ENCODE data around the gene DEFB121. TPM values are rescaled to one million over a fixed set of nuclear protein-coding genes. Genes with fewer than 3 reads are reported as not detected.

The DEFB121 gene
- total RNA-seq, 1 experiment from 2014 or later, result not detected

- TF ChIP-seq, protein P1, sequence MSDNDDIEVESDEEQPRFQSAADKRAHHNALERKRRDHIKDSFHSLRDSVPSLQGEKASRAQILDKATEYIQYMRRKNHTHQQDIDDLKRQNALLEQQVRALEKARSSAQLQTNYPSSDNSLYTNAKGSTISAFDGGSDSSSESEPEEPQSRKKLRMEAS (IDR thresholded peaks at IDR 0.05), result no peak
Observed at GRCh38 chr20:31449511-31450414, 43.7 kb upstream of the DEFB121 start (continued).

- Histone ChIP-seq H3K9me3 (ENCODE audit: control insufficient read depth in 1 of 2, insufficient read depth in 1 of 2, low read depth in 1 of 2, low read length in 2 of 2) (no peaks in the 10 kb centered on the region), H3K4me3 (replicated peaks in 1 of 2; ENCODE audit: low read depth in 1 of 2, low read length in 2 of 2) (no peak overlapping the region), H3K4me2 (ENCODE audit: low read length) (no peak overlapping the region), H3K36me3 (ENCODE audit: control insufficient read depth in 1 of 2, insufficient read depth in 2 of 2, low read length in 2 of 2) (no peaks in the 10 kb centered on the region), H3K4me1 (ENCODE audit: control insufficient read depth in 1 of 2, insufficient read depth in 2 of 2, low read length in 2 of 2) (no peaks in the 10 kb centered on the region), H3K27me3 (ENCODE audit: insufficient read depth, low read length) (no peaks in the 10 kb centered on the region), H4K20me1 (ENCODE audit: insufficient read depth) (no peaks in the 10 kb centered on the region), H3K79me2 (ENCODE audit: insufficient read depth, low read length) (no peaks in the 10 kb centered on the region), H3K27ac (ENCODE audit: low read depth, low read length) (no peak overlapping the region), H3K9me2 (ENCODE audit: insufficient read depth) (no peaks in the 10 kb centered on the region), H3K9ac (ENCODE audit: low read length) (no peak overlapping the region), H2AFZ (ENCODE audit: low read depth, low read length, poor library complexity, severe bottlenecking) (no peak overlapping the region)
- ChIA-PET CTCF (no interaction called here), POLR2A (no interaction called here), RAD21 (ENCODE audit: low non-redundant PET in 1 of 2, low total read pairs in 2 of 2, uncharacterized antibody in 2 of 2, unreplicated experiment in 2 of 2) (no interaction called here)
- no TSS peak for BruUV-seq (replicated peaks)
- DNase-seq (ENCODE audit: low read depth, low spot score) (no peak), ATAC-seq (no peak)
- intact Hi-C loops (cut with micrococcal nuclease), result no loop called here
- TF ChIP-seq ZFX (IDR thresholded peaks at IDR 0.05) (no peak), RAD21 (IDR thresholded peaks at IDR 0.05; ENCODE audit: low read depth) (no peak), ZNF274 (IDR thresholded peaks at IDR 0.05; ENCODE audit: low read depth, low read length) (no peak), CEBPB (IDR thresholded peaks at IDR 0.05; ENCODE audit: low read depth) (no peak), SRF (IDR thresholded peaks at IDR 0.05; ENCODE audit: low read depth) (no peak), POLR2AphosphoS5 (IDR thresholded peaks at IDR 0.05; ENCODE audit: low read depth, low read length) (no peak), ZBTB33 (IDR thresholded peaks at IDR 0.05; ENCODE audit: extremely low read depth, insufficient replicate concordance, low read length) (no peak), TCF7L2 (IDR thresholded peaks at IDR 0.05; ENCODE audit: borderline replicate concordance, extremely low read depth, insufficient read depth, insufficient read length) (no peak), EGR1 (IDR thresholded peaks at IDR 0.05; ENCODE audit: low read depth) (no peak), YY1 (IDR thresholded peaks at IDR 0.05; ENCODE audit: extremely low read depth, insufficient replicate concordance, low read depth, low read length) (no peak), EZH2phosphoT487 (IDR thresholded peaks at IDR 0.05; ENCODE audit: borderline replicate concordance) (no peak), POLR2A (IDR thresholded peaks at IDR 0.05; ENCODE audit: borderline replicate concordance, extremely low read depth, insufficient read depth, insufficient read length) (no peak)
- TF ChIP-seq, protein P2, sequence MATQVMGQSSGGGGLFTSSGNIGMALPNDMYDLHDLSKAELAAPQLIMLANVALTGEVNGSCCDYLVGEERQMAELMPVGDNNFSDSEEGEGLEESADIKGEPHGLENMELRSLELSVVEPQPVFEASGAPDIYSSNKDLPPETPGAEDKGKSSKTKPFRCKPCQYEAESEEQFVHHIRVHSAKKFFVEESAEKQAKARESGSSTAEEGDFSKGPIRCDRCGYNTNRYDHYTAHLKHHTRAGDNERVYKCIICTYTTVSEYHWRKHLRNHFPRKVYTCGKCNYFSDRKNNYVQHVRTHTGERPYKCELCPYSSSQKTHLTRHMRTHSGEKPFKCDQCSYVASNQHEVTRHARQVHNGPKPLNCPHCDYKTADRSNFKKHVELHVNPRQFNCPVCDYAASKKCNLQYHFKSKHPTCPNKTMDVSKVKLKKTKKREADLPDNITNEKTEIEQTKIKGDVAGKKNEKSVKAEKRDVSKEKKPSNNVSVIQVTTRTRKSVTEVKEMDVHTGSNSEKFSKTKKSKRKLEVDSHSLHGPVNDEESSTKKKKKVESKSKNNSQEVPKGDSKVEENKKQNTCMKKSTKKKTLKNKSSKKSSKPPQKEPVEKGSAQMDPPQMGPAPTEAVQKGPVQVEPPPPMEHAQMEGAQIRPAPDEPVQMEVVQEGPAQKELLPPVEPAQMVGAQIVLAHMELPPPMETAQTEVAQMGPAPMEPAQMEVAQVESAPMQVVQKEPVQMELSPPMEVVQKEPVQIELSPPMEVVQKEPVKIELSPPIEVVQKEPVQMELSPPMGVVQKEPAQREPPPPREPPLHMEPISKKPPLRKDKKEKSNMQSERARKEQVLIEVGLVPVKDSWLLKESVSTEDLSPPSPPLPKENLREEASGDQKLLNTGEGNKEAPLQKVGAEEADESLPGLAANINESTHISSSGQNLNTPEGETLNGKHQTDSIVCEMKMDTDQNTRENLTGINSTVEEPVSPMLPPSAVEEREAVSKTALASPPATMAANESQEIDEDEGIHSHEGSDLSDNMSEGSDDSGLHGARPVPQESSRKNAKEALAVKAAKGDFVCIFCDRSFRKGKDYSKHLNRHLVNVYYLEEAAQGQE (IDR thresholded peaks at IDR 0.05; ENCODE audit: low read depth), result no peak
- TF ChIP-seq, protein P1 (IDR thresholded peaks at IDR 0.05), result no peak
Observed at GRCh38 chr20:31446084-31446819, 40.2 kb upstream of the DEFB121 start.

All from HCT116 (cell line).